Ovary (tissue), 9 donors: Measurements from ENCODE around the gene ARHGAP11A. TPM values are rescaled to one million over a fixed set of nuclear protein-coding genes. Genes with fewer than 3 reads are reported as not detected.

ENCODE experiments used
- DNase-seq, 5 donors: peaks; one replicate each; pipeline ENCODE4 v3.0.0-alpha.2; 2019 to 2020
- H3K27ac ChIP-seq, 2 donors: fragments of 200-600 bp; one replicate each; pipeline versions ENCODE4 v1.5.1 to v1.8.0; 2019 to 2022
- H3K27me3 ChIP-seq: fragments of 200-600 bp; one replicate; pipeline ENCODE4 v1.8.0; 2022
- H3K36me3 ChIP-seq: fragments of 200-600 bp; sonication (generic); one replicate; pipeline ENCODE4 v1.5.1; 2019
- H3K4me1 ChIP-seq: one replicate; pipeline ENCODE4 v1.8.1; 2013; ENCODE audit warnings: mild to moderate bottlenecking, moderate library complexity; ENCODE audit not compliant: insufficient read depth
- H3K4me3 ChIP-seq: fragments of 200-600 bp; sonication (generic); one replicate; pipeline ENCODE4 v1.5.1; 2017
- H3K9me3 ChIP-seq, 2 donors: fragments of 200-600 bp in 1 of 2; sonication (generic) in 1 of 2; one replicate each; pipeline versions ENCODE4 v1.5.1 to v1.8.1; 2013 to 2019; ENCODE audit warnings: mild to moderate bottlenecking in 1 of 2, moderate library complexity in 1 of 2
- CTCF ChIP-seq, 3 donors: fragments of 450-650 bp in 2 of 3; fragments of 200-600 bp in 1 of 3; IDR thresholded peaks; one replicate each; pipeline versions ENCODE4 v1.5.1 to v1.8.0; 2016 to 2022; ENCODE audit warnings: antibody characterized with exemption in 3 of 3, mild to moderate bottlenecking in 1 of 3
- EP300 ChIP-seq: sonication (generic); formaldehyde crosslinking; IDR thresholded peaks from one replicate; pipeline ENCODE4 v1.6.1; 2017; ENCODE audit warnings: antibody characterized with exemption
- POLR2A ChIP-seq: fragments of 450-650 bp; IDR thresholded peaks from one replicate; pipeline ENCODE4 v1.6.1; 2017; ENCODE audit warnings: antibody characterized with exemption, mild to moderate bottlenecking, moderate library complexity
- WGBS, 3 donors: extraction: QIAGEN DNeasy Blood & Tissue Kit in 1 of 3; methylation state at CpG; one replicate each; pipeline versions ENCODE4 v1.1.5 to v1.1.7; 2013 to 2017; 5-methylcytosine and 5-hydroxymethylcytosine counted together
- intact Hi-C, 4 donors: fragments of 100-400 bp; cut with DNase I; formaldehyde crosslinking; loops; one replicate each; pipeline versions ENCODE4 v1.11.0 to v1.15.1; 2022 to 2023
- polyA plus RNA-seq, 2 donors: library from polyadenylated mRNA; stranded (reverse); fragments of 200-250 nt in 1 of 2; fragments of 350-450 nt in 1 of 2; fragmentation: Illumina TruSeq in 1 of 2; extraction: RNeasy Lipid Tissue Mini Kit (QIAGEN cat#74804) in 1 of 2; gene quantifications; one replicate each; pipeline ENCODE4 v1.2.3, GENCODE V29; 2013 to 2014
- total RNA-seq, 7 donors: library from RNA; depleted of rRNA in 2 of 7; stranded (reverse); fragments of >200 nt in 2 of 7; fragmentation: NEBNext Ultra II Directional in 3 of 7; extraction: Animal tissue kit (Norgen Biotek cat#: 25700) in 3 of 7; gene quantifications; one replicate each; pipeline versions ENCODE4 v1.1.0 to v1.2.4, GENCODE V29; 2016 to 2023
- donor health status: DM: no; HTN: no; CAD: no; lungs with moderate emphysema.
- donor health status: DM: no; HTN: no; CAD: no.
- donor health status: Bipolar disorder and iron deficiency.
- donor health status: DM: yes; HTN: yes; CAD: no.
- donor health status: DM: no; HTN: no; CAD: no.
- donor health status: DM: yes; HTN: yes; CAD: no.

ARHGAP11A gene
- total and polyA plus RNA-seq, 9 donors = 0.48 to 3.1 (median 1.1) TPM

DNA sequence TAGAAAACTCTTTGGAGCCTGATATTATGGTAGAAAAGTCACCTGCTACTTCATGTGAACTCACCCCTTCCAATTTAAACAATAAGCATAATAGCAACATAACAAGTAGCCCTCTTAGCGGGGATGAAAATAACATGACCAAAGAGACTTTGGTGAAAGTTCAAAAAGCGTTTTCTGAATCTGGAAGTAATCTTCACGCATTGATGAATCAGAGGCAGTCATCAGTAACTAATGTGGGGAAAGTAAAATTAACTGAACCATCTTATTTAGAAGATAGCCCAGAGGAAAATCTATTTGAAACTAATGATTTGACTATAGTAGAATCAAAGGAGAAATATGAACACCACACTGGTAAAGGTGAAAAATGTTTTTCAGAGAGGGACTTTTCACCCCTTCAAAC is 21.1 kb downstream of the ARHGAP11A start:
- H3K27me3 ChIP-seq = no peaks in the 10 kb centered on the region
- intact Hi-C loops = no loop called here
- no peaks in the 10 kb centered on the region for H3K36me3 ChIP-seq
- TF ChIP-seq EP300 = no peak
- no peak for TF ChIP-seq POLR2A
- TF ChIP-seq CTCF (IDR thresholded peaks at IDR 0.05) = no peak
- peaks cover 2% of the 10 kb centered on the region for H3K4me1 ChIP-seq
- DNase-seq = no peak
- H3K4me3 ChIP-seq = no peak overlapping the region
- WGBS, 3 donors = 93 to 98% (median 95%) methylated on average over 3 of the region's 3 CpGs
- no peak overlapping the region for H3K27ac ChIP-seq
- H3K9me3 ChIP-seq = no peaks in the 10 kb centered on the region

- H3K36me3 ChIP-seq = no peaks in the 10 kb centered on the region
- intact Hi-C loops = no loop called here
- H3K27ac ChIP-seq = no peak overlapping the region
- no peaks in the 10 kb centered on the region for H3K27me3 ChIP-seq
- no peak overlapping the region for H3K4me3 ChIP-seq
- H3K4me1 ChIP-seq = peaks cover 2% of the 10 kb centered on the region
- no peak for DNase-seq
- no peak for TF ChIP-seq POLR2A
- no peak for TF ChIP-seq EP300
- TF ChIP-seq CTCF (IDR thresholded peaks at IDR 0.05) = no peak
- H3K9me3 ChIP-seq = no peaks in the 10 kb centered on the region
- 95 to 97% (median 96%) methylated on average over 8 of the region's 8 CpGs for WGBS, 3 donors
Observed at GRCh38 chr15:32636908-32637567, 21.7 kb downstream of the ARHGAP11A start.

- no peaks in the 10 kb centered on the region for H3K27me3 ChIP-seq
- no peaks in the 10 kb centered on the region for H3K9me3 ChIP-seq
- intact Hi-C loops = no loop called here
- H3K27ac ChIP-seq = no peak overlapping the region
- no peaks in the 10 kb centered on the region for H3K36me3 ChIP-seq
- TF ChIP-seq CTCF (IDR thresholded peaks at IDR 0.05) = no peak
- no peak for TF ChIP-seq EP300
- no peak for TF ChIP-seq POLR2A
- no peak overlapping the region for H3K4me3 ChIP-seq
- DNase-seq = no peak
- peaks cover 2% of the 10 kb centered on the region for H3K4me1 ChIP-seq
- 97 to 100% (median 98%) methylated on average over 1 of the region's 1 CpG for WGBS, 3 donors
Observed at GRCh38 chr15:32637704-32638103, 22.4 kb downstream of the ARHGAP11A start.

GRCh38 chr15:32641517-32642059 is 26.3 kb downstream of the ARHGAP11A start, which contains the start of gene SCG5:
Gene SCG5, plus strand, starts transcription at chr15:32641710. Its CDS starts 1,883 bp downstream, at chr15:32643593.
- peaks cover 2% of the 10 kb centered on the region for H3K4me1 ChIP-seq
- peak in 2 of 5 donors; percentile 40 to 52 for DNase-seq
- intact Hi-C loops = no loop called here
- no peak within 1 kb of the TSS for H3K27ac ChIP-seq
- no peaks in the 10 kb centered on the region for H3K9me3 ChIP-seq
- H3K4me3 ChIP-seq = peak within 1 kb of the TSS; percentile 9
- TF ChIP-seq POLR2A (no peak), EP300 (no peak), CTCF (IDR thresholded peaks at IDR 0.05) (no peak)
- H3K27me3 ChIP-seq = no peaks in the 10 kb centered on the region
- 3 to 9% (median 3%) methylated on average over 22 of the region's 22 CpGs for WGBS, 3 donors
- no peaks in the 10 kb centered on the region for H3K36me3 ChIP-seq
